DND-41 (cell line): ENCODE results near the gene SLC6A17.

Experiments
- ATAC-seq: fragments of 200-7000 bp; cut with Tn5 transposase; 3 replicates; pipeline ENCODE4 v1.9.1; 2021; ENCODE audit warnings: low read depth; ENCODE audit not compliant: insufficient read depth
- DNase-seq: peaks from one replicate; pipeline ENCODE4 v3.0.0-alpha.2; 2020
- H2AFZ ChIP-seq: 2 replicates; pipeline ENCODE4 v1.6.0; 2012; ENCODE audit warnings: low read depth, low read length
- H3K27ac ChIP-seq: 2 replicates; pipeline ENCODE4 v1.5.1; 2012; ENCODE audit warnings: low read length, inconsistent platforms
- H3K27me3 ChIP-seq: fragments of 200-600 bp; sonication (generic); 2 replicates; pipeline ENCODE4 v1.6.0; 2012; ENCODE audit warnings: low read length, mild to moderate bottlenecking, inconsistent platforms; ENCODE audit not compliant: insufficient read depth, poor library complexity
- H3K36me3 ChIP-seq: 2 replicates; pipeline ENCODE4 v1.5.1; 2012; ENCODE audit warnings: low read length, inconsistent platforms; ENCODE audit not compliant: insufficient read depth
- H3K4me1 ChIP-seq: 2 replicates; pipeline ENCODE4 v1.5.1; 2012; ENCODE audit warnings: mild to moderate bottlenecking, low read length; ENCODE audit not compliant: insufficient read depth
- H3K4me2 ChIP-seq: 2 replicates; pipeline ENCODE4 v1.6.0; 2012; ENCODE audit warnings: mild to moderate bottlenecking, moderate library complexity, low read length, inconsistent platforms; ENCODE audit not compliant: insufficient read depth
- H3K4me3 ChIP-seq, 2 experiments: fragments of 200-600 bp in 1 of 2; shearing (Covaris generic) in 1 of 2; 2 replicates each; pipeline ENCODE4 v1.5.1; 2012 to 2016; ENCODE audit warnings: inconsistent platforms in 2 of 2, low read length in 2 of 2, mild to moderate bottlenecking in 2 of 2, low read depth in 1 of 2, moderate library complexity in 1 of 2
- H3K79me2 ChIP-seq: 2 replicates; pipeline ENCODE4 v1.6.0; 2012; ENCODE audit warnings: low read length, inconsistent platforms; ENCODE audit not compliant: insufficient read depth
- H3K9ac ChIP-seq: 2 replicates; pipeline ENCODE4 v1.6.0; 2012; ENCODE audit warnings: low read depth, mild to moderate bottlenecking, inconsistent platforms, low read length, moderate library complexity
- H3K9me3 ChIP-seq: 2 replicates; pipeline ENCODE4 v1.5.1; 2012; ENCODE audit warnings: low read length, moderate library complexity, mild to moderate bottlenecking, inconsistent platforms; ENCODE audit not compliant: insufficient read depth, severe bottlenecking
- H4K20me1 ChIP-seq: 2 replicates; pipeline ENCODE4 v1.6.0; 2012; ENCODE audit warnings: low read length; ENCODE audit not compliant: insufficient read depth
- CTCF ChIP-seq: IDR thresholded peaks from 2 replicates; pipeline ENCODE4 v1.5.1; 2012; ENCODE audit warnings: borderline replicate concordance, low read length, moderate library complexity, mild to moderate bottlenecking; ENCODE audit not compliant: poor library complexity, severe bottlenecking; ENCODE audit errors: extremely low read depth
- EZH2 ChIP-seq: IDR thresholded peaks from 3 replicates; pipeline ENCODE4 v1.6.1; 2012; ENCODE audit warnings: borderline replicate concordance, low read depth, mild to moderate bottlenecking, moderate library complexity, low read length, inconsistent platforms; ENCODE audit not compliant: severe bottlenecking

Gene SLC6A17

DNA sequence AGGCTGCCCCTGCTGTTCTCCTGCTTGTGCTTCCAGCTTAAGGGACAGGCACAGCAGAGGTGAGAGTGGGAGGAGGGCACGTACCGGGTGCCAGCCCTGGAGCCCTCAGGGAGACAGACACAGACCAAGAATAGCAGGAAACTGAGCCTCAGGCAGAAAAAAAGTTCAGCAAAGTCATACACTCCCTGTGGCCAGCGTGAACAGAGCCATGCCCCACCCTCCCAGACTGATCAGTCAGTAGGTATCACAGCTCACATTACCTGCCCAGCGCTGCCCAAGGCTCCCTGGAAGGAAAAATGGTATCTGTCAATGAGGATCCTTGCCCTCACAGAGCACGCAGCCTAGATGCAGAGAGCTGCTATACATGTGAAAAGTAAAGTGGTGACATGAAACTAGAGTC lies 36.7 kb upstream of the SLC6A17 start:
- no peak overlapping the region for H3K9ac ChIP-seq
- no peaks in the 10 kb centered on the region for H3K36me3 ChIP-seq
- ATAC-seq (0 out of 3 replicates have a peak, but pooled peaks have one; percentile 32), DNase-seq (no peak)
- no peak overlapping the region for H3K4me2 ChIP-seq
- no peak for TF ChIP-seq EZH2
- H3K27ac ChIP-seq: no peak overlapping the region
- H2AFZ ChIP-seq: no peak overlapping the region
- no peaks in the 10 kb centered on the region for H3K79me2 ChIP-seq
- peaks cover 46% of the 10 kb centered on the region for H3K27me3 ChIP-seq
- no peaks in the 10 kb centered on the region for H3K9me3 ChIP-seq
- no peaks in the 10 kb centered on the region for H3K4me1 ChIP-seq
- H4K20me1 ChIP-seq: 0 out of 2 replicates have a peak, but pooled peaks cover 2% of the 10 kb centered on the region
- H3K4me3 ChIP-seq: no peak overlapping the region

- no peak for DNase-seq
- Histone ChIP-seq H3K4me2 (no peak overlapping the region), H3K9ac (no peak overlapping the region), H3K9me3 (no peaks in the 10 kb centered on the region), H3K36me3 (no peaks in the 10 kb centered on the region), H3K27me3 (peaks cover 44% of the 10 kb centered on the region), H4K20me1 (0 out of 2 replicates have a peak, but pooled peaks cover 2% of the 10 kb centered on the region), H3K4me3 (no peak overlapping the region), H3K79me2 (no peaks in the 10 kb centered on the region), H3K4me1 (no peaks in the 10 kb centered on the region), H3K27ac (no peak overlapping the region), H2AFZ (no peak overlapping the region)
- no peak for ATAC-seq
- TF ChIP-seq EZH2 (no peak), CTCF (no peak)
These were observed 36.1 kb upstream of the SLC6A17 start for GRCh38 chr1:110114173-110114572.

DNA sequence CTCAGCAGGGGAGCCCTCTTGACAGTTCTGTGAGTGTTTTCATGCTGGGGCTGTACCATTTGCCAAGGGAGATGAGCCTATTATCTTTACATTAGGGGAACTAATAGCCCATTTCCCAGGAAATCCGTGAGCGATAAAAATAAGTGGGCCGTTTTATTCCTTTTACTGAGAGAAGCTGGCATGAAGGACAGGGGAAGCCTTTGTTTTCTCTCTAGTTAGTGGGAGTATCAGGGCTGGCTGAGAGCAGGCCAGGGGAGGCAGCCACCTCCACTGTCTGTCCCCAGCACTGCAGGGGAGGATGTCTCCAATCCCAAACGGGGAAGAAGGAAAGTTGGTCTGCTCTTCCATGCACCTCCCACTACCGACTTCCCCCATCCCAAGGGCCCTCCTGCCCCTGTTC lies 35.5 kb upstream of the SLC6A17 start:
- Histone ChIP-seq H2AFZ (no peak overlapping the region), H3K4me2 (no peak overlapping the region), H4K20me1 (0 out of 2 replicates have a peak, but pooled peaks cover 2% of the 10 kb centered on the region), H3K79me2 (no peaks in the 10 kb centered on the region), H3K4me3 (no peak overlapping the region), H3K27ac (no peak overlapping the region), H3K9ac (no peak overlapping the region), H3K4me1 (no peaks in the 10 kb centered on the region), H3K27me3 (peaks cover 40% of the 10 kb centered on the region), H3K9me3 (no peaks in the 10 kb centered on the region), H3K36me3 (no peaks in the 10 kb centered on the region)
- DNase-seq: no peak
- no peak for TF ChIP-seq CTCF
- no peak for TF ChIP-seq EZH2
- ATAC-seq: no peak

DNA sequence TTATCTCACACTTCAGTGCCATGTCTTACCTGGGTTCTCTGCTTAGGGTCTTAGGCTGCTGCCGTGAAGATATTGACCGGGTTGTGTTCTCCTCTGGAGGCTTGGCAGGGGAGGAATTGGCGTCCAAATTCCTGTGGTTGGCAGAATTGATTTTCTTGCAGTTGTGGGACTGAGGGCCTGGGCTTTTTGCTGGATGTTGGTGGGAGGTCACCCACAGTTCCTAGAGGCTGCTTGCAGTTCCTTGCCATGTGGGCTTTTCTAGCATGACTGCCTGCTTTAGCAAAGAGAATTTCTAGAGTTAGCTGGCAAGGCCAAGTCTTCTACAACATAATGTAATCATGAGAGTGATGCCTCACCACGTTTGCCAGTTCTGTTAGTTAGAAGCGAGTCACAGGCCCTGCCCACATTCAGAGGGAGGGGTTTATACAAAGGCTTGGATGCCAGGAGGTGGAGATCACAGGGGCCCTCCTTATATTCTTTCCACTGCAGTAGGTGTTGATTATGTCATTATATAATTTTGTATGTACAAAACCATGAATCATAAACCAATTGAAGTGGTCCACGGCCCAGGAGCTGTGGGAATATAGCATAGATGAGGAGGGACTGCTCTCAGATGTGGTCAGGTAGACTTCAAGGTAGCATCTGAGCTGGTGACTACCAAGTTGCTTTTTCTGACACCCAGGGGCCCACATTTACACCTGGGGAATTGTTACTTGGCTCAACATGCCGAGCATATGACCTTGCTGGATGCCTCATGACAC lies 31.5 kb upstream of the SLC6A17 start:
- H3K4me1 ChIP-seq: no peaks in the 10 kb centered on the region
- TF ChIP-seq CTCF: no peak
- no peak for TF ChIP-seq EZH2
- peaks cover 21% of the 10 kb centered on the region for H3K27me3 ChIP-seq
- no peak overlapping the region for H3K4me3 ChIP-seq
- peaks cover 7% of the 10 kb centered on the region for H3K9me3 ChIP-seq
- no peak overlapping the region for H3K4me2 ChIP-seq
- DNase-seq (no peak), ATAC-seq (no peak)
- no peaks in the 10 kb centered on the region for H3K36me3 ChIP-seq
- H3K9ac ChIP-seq: no peak overlapping the region
- H3K79me2 ChIP-seq: no peaks in the 10 kb centered on the region
- 0 out of 2 replicates have a peak, but pooled peaks cover 2% of the 10 kb centered on the region for H4K20me1 ChIP-seq
- H2AFZ ChIP-seq: no peak overlapping the region
- no peak overlapping the region for H3K27ac ChIP-seq
